Cerebellar cortex (tissue), 1 donor: Measurements from ENCODE around the gene LIME1.

ENCODE experiments used
- DNase-seq: peaks from one replicate; pipeline ENCODE4 v3.0.0-alpha.2; 2015; ENCODE audit warnings: low spot score

LIME1 gene

GRCh38 chr20:63749597-63750508 is 13.4 kb downstream of the LIME1 start:
- DNase-seq, result no peak

GRCh38 chr20:63750807-63751470 is 14.5 kb downstream of the LIME1 start:
- DNase-seq, result no peak

DNA sequence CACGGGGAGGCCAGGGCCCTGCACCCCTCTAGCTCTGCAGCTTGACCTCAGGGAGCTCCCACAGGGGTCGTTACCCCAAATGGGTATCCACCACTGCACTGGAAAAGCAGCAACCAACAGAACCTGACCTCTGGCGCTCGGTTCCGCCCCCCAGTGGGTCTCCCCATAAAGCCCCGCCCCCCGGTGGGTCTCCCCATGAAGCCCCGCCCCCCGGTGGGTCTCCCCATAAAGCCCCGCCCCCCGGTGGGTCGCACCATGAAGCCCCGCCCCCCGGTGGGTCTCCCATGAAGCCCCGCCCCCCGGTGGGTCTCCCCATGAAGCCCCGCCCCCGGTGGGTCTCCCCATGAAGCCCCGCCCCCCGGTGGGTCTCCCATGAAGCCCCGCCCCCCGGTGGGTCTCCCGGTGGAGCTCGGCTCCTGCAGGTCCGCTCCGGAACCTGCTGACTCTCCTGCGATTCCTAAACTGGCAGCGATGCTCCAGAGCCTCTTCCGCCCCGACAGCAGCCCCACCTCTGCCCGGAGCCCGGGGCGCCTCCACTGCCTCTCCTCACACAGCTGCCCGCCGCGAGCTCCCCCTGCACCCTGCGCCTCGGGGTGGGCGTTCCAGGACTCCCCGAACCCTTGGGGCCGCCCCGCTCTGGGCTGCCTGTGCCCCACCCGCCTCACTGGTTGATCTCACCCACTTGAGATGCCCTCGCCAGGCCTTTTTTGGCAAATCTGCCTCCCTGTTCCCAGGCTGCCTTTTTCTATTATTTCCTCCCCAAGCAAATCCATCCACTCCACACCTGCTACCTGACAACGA is 15.2 kb downstream of the LIME1 start:
- no peak for DNase-seq

DNA sequence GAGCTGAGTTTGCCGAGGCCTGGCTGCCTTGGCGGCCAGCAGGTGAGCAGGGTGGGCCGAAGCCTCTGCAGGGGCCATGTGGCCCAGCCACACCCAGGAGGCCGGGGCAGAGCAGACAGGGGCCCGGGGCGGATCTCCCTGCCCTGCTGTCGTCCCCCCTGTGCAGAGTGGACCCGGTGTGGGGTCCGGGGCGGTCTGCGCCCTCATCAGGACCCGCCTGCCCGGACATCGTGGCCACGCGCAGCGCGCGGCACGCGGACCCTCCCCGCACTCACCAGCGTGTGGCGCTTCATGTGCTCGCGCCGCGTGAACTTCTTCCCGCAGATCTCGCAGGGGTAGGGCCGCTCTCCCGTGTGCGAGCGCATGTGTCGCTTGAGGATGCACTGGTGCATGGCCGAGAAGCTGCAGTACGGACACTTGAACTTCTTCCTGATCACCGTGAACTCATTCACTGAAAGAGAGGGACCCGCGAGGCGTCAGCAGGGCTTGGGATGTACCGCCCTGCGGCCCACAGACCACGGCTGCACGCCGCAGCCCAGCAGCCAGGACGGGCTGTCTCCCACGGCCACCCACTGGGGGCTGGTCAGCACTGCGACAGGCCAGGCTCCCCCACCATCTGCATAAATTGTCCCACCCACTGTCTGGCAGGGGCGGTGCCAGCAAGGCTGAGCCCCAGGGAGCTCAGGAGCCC is 16.1 kb downstream of the LIME1 start:
- no peak for DNase-seq

DNA sequence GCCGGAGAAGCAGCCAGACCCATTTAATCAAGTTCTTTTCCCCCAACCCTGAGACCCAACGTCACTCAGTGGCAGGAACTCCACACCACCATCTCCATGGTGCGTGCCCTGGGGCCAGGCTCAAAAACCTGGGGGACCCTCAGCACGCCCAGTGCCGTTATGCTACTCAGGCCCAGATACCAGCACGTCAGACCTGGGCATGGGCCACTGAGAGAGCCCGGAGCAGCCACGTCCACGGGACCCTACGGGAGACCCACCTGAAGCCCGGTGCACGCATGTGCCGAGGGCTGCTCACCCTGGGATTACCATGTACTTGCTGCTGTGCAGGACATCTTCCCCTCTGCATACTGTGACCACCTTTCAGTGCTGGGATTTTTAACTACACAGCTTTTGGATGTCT is 16.9 kb downstream of the LIME1 start:
- no peak for DNase-seq

DNA sequence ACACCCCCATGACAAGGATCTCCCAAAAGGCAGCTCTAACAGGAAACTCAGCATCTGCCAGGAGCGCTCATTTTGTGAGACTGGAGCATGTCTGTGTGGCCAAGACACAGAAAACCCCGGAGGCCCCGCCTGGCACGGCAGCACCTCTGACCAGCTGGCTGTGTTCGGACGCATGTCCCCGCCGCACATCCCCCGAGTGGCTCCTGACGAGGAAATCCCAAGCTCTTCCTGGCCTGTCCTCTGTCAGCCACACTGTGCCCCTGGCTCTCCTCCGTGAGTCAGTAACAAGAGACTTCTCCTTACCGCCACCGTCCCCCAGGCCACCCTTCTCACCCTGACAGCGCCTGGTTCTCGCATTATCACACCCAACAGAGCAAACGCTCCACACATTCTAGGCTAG is 17.5 kb downstream of the LIME1 start:
- DNase-seq, result no peak

- DNase-seq, result peak; percentile 65
Measured at GRCh38 chr20:63755933-63756647, 19.6 kb downstream of the LIME1 start.

DNA sequence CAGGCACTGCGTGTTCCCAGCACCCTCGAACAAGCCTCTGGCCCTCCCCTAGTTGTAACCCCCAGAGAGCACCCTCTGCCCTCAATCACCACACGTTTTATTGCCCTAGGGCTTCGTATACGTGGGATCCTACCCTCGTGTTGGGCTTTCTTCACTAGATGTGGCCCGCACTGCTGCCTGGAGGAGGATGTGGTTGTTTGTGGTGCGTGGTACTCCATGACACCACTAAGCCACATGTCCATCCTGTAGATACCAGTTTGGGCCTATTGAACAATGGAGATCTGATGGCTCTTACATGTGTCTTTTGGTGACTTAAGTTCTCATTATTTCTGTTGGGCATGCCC is 20.2 kb downstream of the LIME1 start:
- no peak for DNase-seq

GRCh38 chr20:63758152-63758551 is 21.7 kb downstream of the LIME1 start:
- DNase-seq, result no peak

- DNase-seq, result no peak
Measured at GRCh38 chr20:63759377-63759901, 23.0 kb downstream of the LIME1 start.

DNA sequence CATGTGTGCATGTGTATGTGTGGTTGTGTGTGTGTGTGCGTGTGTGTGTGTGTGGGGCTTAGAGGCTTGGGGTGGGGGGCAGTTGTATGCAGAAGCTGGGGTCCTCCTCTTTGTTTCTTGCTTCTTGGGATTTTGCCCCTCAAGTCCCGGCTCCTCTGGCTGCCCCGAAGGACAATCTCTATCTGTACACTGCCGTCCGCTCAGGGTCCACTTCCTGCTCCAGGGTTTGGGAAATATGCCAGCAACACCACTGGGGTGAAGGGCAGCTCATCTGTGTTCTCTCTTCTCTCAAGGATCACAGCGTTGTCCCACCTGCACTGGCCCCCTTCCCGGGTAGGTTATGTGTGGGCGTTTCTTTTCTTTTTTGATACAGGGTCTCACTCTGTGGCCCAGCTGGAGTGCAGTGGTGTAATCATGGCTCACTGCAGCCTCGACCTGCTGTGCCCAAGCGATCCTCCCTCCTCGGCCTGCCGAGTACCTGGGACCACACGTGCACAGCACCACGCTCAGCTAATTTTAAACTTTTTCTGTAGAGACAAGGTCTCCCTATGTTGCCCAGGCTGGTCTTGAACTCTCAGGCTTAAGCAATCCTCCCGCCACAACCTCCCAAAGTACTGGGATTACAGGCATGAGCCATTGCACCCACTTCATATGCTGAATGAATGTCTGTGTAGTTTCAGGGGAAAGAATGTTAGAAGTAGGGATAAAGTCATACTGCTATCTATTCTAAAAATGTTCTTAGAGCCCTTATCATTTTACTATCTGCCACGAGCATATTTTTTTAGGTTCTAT is 28.8 kb downstream of the LIME1 start:
- DNase-seq, result no peak

DNA sequence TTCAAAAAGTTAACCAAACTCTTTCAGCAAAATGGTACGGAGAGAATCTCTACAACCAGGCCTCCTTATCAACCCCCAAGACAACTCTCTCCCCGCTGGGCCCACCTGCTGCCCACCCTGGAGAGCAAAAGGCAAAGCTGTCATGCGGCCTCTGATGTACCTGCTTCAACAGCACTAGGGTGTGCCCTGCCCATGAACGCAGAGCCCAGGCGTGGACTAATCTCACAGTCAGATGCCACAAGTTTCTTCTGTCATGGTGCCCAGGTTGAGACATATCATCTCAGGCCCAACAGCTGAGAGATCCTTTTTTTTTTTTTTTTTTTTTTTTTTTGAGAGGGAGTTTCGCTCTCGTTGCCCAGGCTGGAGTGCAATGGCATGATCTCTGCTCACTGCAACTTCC is 29.4 kb downstream of the LIME1 start:
- no peak for DNase-seq

DNA sequence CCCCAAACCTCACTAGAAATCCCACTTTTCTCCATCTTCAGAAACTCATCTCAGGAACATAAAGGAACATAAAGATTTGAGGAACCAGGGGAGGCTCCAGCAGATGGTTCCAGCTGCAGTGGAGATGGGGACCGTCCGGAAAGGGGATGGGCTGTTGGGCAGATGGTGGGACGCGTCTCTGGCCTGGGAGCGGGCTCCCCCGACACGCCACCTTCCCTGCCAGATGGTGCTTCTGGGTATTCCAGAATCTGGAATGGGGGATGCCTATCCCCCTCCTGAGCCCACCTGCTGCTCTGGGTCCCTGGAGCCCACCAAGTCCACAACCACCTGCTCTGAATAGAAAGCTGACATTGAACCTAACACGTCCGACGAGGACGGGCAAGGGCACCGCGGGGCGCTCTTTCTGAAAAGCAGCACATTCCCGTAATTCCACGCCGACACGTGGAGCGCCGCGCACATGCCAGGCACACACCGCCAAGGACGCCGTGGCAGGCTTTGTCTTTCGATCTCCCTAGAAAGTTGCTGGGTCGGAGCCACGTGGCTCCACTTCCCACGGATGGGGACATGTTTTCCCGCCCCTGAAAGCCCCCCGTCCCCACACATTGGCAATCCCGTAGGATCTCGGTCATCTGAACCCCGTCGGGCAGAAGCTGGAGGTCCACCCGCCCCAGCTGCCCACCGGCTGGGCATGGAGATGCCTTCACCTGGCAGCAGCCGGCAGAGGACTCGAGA is 30.4 kb downstream of the LIME1 start:
- no peak for DNase-seq

DNA sequence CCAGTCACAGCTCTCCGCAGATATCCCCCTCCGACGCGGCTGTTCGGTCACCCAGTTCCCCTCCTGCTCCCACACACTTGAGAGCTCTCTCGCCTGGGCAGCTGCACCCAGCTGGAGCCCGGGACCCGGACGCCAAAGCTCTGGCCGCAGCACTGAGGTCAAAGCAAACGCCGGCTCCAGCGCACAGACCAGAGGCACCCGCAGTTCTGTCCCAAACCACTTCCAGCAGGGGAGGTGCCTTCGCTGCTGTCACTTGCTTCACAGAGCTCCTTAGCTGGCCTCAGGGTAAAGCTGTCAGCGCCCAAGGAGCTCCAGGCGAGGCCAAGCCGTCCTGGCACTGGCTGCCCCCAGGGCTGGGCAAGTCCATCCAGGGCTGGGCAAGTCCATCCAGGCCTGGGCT is 31.0 kb downstream of the LIME1 start:
- no peak for DNase-seq

DNA sequence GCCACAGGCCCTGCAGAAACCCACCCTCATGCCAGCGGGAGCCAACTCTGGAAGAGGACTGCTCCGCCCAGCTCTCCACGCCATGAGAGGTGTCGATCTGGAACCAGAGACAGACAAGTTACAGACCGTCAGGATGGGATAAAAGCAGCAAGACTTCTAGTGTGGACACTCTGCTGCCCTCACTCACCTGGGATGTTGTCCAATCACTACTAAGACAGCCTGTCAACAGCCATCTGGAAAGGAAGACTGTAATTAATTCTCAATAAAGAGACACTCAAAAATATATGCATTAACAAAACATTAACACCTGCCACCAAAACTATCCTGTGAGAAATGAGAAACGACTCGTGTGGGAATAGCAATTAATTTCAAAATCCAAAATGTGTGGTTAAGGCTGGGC is 31.4 kb downstream of the LIME1 start:
- peak; percentile 68 for DNase-seq

DNA sequence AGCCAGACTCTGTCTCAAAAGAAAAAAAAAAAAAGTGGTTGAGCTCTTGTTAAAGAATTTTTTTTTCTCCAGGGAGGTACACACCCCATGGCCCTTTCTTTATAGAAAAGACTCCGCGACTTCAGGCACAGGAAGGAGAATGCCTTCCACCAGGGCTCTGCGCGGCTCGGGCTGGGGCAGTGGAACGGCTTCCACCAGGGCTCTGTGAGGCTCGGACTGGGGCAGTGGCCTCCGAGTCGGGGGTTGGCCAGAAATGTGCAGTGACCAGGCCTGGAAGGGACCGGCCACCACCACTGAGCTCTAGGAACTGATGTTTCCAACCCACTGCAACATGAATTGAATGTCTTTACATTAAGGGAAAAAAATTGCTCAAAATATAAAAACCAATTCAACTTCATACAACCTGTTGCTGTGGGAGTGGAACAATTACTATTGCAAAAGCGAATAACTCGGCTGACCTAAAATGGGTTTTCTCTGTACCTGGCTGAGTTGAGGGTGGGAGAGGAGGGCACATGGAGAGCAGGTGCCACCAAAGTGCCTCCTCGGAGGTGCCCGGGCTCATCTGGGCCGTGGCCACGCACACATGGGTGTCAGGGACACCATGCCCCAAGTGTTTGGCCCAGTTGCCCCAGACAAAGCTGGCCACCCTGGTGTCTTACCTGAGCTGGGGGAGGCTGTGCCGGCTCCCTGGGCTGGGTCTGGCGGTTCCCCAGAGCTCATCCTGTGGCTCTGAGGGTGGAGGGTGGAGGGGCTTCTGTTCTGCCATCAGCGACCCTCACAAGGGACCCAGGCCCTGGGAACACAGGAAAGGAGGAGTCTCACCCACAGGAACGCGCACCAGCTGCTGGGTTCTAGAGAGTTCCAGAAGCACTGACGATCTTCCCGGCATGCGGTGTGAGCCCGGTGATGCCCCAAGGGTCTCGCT is 32.4 kb downstream of the LIME1 start:
- no peak for DNase-seq

GRCh38 chr20:63769891-63770474 is 33.5 kb downstream of the LIME1 start:
- no peak for DNase-seq

DNA sequence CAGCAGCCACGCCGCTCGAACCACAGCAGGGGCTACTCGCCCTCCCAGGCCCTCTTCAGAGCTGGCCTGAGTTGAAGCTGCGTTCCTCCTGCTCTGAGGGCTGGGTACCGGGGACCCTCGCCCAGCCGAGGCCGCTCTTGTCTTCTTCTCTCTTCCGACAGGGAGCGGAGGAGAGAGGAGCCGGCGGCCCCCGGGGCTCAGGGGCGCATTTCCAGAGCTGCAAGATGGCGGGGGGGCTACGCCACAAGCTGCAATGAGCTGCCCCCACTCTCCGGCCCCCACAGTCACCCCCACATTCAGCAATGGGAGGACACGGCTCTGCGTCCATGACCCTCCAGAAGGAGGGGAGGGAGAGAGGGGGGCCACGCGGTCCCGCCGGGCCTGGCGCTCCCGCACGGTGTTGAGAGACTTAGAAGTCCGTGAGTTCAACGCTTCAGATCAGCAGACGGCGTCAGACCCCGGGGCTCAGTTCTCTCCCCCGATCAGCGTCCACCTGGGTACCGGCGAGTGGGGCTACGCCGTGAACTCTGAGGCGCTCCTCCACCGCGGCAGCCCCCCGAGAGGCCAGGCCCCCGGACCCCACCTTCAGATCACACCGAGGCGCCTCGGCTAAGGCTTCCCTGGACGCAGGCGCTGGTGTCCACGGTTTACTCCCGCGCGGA is 34.7 kb downstream of the LIME1 start:
- no peak for DNase-seq
